ENCODE data around the gene SENP2. TPM values are rescaled to one million over a fixed set of nuclear protein-coding genes. Genes with fewer than 3 reads are reported as not detected.
A peak's percentile ranks its signal among the peaks of the same experiment; 100 is the strongest.

SENP2 gene
- total and polyA plus RNA-seq, 8 donors = 5.7 to 20.7 (median 14.4) TPM

DNA sequence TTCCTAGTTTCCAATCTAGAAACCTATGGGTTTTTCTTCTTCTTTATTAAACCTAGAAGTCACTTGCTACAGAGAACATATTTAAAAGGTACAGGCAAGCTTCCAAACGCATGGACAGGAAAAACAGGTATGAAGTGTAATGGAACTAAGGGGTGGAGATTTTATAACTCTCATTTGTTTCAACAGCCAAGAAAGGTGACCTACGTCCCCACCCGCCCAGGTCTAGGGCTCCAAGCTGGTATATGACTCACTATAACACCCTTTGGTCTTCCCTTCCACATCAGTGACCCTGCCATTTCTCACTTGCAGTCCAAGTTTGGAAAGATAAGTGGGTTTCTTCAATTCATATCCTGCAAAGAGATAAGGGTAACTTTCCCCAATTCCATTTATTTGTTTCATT is 27.7 kb upstream of the SENP2 start:
- no peaks in the 10 kb centered on the region for H3K36me3 ChIP-seq
- H3K27ac ChIP-seq = peak overlapping the region; percentile 67 to 92 (median 84)
- FAIRE-seq (no peak), ATAC-seq (peak; percentile 89 to 94 (median 94)), DNase-seq (peak in 4 of 6 donors; percentile 53 to 73 (median 70))
- H3K9me3 ChIP-seq = no peaks in the 10 kb centered on the region
- TF ChIP-seq, protein P1, sequence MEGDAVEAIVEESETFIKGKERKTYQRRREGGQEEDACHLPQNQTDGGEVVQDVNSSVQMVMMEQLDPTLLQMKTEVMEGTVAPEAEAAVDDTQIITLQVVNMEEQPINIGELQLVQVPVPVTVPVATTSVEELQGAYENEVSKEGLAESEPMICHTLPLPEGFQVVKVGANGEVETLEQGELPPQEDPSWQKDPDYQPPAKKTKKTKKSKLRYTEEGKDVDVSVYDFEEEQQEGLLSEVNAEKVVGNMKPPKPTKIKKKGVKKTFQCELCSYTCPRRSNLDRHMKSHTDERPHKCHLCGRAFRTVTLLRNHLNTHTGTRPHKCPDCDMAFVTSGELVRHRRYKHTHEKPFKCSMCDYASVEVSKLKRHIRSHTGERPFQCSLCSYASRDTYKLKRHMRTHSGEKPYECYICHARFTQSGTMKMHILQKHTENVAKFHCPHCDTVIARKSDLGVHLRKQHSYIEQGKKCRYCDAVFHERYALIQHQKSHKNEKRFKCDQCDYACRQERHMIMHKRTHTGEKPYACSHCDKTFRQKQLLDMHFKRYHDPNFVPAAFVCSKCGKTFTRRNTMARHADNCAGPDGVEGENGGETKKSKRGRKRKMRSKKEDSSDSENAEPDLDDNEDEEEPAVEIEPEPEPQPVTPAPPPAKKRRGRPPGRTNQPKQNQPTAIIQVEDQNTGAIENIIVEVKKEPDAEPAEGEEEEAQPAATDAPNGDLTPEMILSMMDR (IDR thresholded peaks at IDR 0.05) = no peak
- intact Hi-C loops (cut with DNase I) = no loop called here
- H3K27me3 ChIP-seq = no peaks in the 10 kb centered on the region
- H3K4me1 ChIP-seq = peaks cover 3 to 14% (median 7%) of the 10 kb centered on the region in 3 donors
- peak overlapping the region in 1 of 4 donors; percentile 4 for H3K4me3 ChIP-seq
- WGBS, 2 donors = 14 to 15% methylated on average over 3 of the region's 3 CpGs

DNA sequence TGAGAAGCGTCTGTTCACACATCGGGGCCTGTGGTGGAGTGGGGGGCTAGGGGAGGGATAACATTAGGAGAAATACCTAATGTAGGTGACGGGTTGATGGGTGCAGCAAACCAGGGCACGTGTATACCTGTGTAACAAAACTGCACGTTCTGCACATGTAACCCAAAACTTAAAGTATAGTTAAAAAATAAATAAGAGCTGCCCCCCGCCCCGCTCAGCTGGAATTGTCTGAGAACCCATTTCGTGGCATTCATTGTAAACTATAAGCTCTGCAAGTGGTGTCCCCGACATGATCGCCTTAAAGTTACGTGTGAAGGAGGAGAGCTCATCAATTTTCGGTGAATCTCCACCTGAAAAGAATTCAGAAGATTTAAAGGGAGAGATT is 26.4 kb upstream of the SENP2 start:
- DNase-seq (no peak), FAIRE-seq (no peak), ATAC-seq (no peak)
- TF ChIP-seq, protein P1 (IDR thresholded peaks at IDR 0.05) = no peak
- Histone ChIP-seq H3K4me1 (peaks cover 3 to 14% (median 7%) of the 10 kb centered on the region in 3 donors), H3K27ac (no peak overlapping the region), H3K36me3 (no peaks in the 10 kb centered on the region), H3K27me3 (no peaks in the 10 kb centered on the region), H3K9me3 (no peaks in the 10 kb centered on the region), H3K4me3 (no peak overlapping the region)
- intact Hi-C loops (cut with DNase I) = no loop called here
- WGBS, 2 donors = 65 to 74% methylated on average over 12 of the region's 12 CpGs

DNA sequence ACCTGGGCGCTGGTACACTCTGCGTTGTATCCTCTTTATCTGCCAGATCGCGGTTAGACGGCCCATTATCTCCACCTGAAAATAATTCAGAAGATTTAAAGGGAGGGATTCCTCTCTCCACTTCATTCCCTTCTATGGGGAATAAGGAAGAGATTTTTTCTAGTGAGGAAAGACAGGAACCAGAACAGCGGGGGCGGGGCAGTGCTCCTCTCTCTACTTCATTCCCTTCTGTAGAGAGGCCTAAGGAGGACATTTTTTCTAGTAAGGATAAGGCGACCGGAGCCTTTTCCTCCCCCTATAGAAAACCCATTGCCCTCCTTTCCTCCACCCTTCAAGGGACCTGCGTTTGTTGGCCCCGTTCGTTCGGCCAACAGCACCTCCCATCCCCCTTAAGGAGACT is 25.4 kb upstream of the SENP2 start:
- intact Hi-C loops (cut with DNase I) = no loop called here

DNA sequence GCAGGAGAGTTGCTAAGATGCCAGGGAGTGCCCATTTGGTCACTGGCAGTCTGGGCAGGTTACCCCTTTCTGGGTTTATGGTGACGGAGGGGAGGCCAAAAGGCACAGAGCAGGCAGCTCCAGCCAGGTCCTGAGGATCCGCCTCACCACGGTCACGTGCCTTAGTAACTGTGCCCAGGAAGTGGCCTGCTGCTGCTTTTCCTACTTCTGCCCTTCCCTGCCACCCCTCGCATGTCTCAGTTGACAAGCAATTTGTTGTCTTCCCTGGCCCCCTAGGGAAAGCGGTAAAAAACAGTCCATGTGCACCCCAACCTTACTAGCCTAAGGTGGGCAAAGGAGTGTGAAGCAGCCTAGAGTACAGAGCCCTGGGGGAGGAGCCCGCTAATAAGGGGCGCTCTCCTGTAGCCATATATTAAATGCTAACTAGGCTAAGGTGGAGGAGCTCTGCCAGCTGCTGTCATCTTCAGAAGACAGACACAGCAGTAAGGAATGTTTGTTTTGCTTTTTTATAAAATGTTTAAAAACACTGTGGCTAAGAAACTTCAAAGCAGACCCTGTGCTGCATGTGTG is 24.6 kb upstream of the SENP2 start:
- no peaks in the 10 kb centered on the region for H3K9me3 ChIP-seq
- intact Hi-C loops (cut with DNase I) = no loop called here
- H3K4me3 ChIP-seq = no peak overlapping the region
- ATAC-seq = peak in 2 of 4 donors; percentile 4 to 43
- peaks cover 3 to 8% (median 7%) of the 10 kb centered on the region in 3 donors for H3K4me1 ChIP-seq
- H3K27ac ChIP-seq = no peak overlapping the region
- DNase-seq = peak in 1 of 6 donors; percentile 29
- 80 to 85% methylated on average over 8 of the region's 8 CpGs for WGBS, 2 donors
- H3K36me3 ChIP-seq = no peaks in the 10 kb centered on the region
- no peaks in the 10 kb centered on the region for H3K27me3 ChIP-seq
- TF ChIP-seq, protein P1 (IDR thresholded peaks at IDR 0.05) = no peak
- FAIRE-seq = no peak

More for the DNA sequence above, 25.4 kb upstream of the SENP2 start:
- DNase-seq (no peak), FAIRE-seq (no peak), ATAC-seq (no peak)
- WGBS, 2 donors = 86 to 91% methylated on average over 13 of the region's 13 CpGs
- TF ChIP-seq, protein P1 (IDR thresholded peaks at IDR 0.05) = no peak
- Histone ChIP-seq H3K36me3 (no peaks in the 10 kb centered on the region), H3K4me3 (no peak overlapping the region), H3K27me3 (no peaks in the 10 kb centered on the region), H3K4me1 (peaks cover 3 to 11% (median 7%) of the 10 kb centered on the region in 3 donors), H3K9me3 (no peaks in the 10 kb centered on the region), H3K27ac (no peak overlapping the region)

DNA sequence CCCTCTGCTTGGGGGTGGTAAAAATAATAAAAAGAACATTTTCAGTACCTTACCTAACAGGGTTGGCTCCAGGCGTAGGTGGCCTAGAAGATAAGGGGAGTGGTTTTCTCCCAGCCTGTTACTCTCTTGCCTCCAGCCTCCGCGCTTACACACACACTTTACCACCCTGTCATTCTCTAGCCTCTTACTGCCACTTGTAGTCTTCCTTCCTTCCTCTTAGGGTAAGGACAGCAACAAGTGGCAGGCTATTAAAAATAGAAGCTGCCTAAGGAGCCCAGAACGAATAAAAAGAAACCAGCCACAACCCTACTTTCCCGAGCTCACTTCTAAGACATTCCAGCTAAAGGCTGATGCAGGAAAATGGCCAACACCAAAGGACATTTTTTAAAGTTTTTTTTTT is 24.1 kb upstream of the SENP2 start:
- no peaks in the 10 kb centered on the region for H3K36me3 ChIP-seq
- H3K9me3 ChIP-seq = no peaks in the 10 kb centered on the region
- ATAC-seq = no peak
- H3K4me1 ChIP-seq = peaks cover 3 to 8% (median 7%) of the 10 kb centered on the region in 3 donors
- FAIRE-seq = no peak
- 64 to 79% methylated on average over 5 of the region's 5 CpGs for WGBS, 2 donors
- no peaks in the 10 kb centered on the region for H3K27me3 ChIP-seq
- H3K27ac ChIP-seq = no peak overlapping the region
- TF ChIP-seq, protein P1 (IDR thresholded peaks at IDR 0.05) = no peak
- intact Hi-C loops (cut with DNase I) = no loop called here
- DNase-seq = no peak
- no peak overlapping the region for H3K4me3 ChIP-seq
